ENCODE measurements around the gene TMEM80. TPM values are rescaled to one million over a fixed set of nuclear protein-coding genes. Genes with fewer than 3 reads are reported as not detected.

TMEM80 gene
- total RNA-seq, 1 donor from 2014 or later: 10.1 TPM

DNA sequence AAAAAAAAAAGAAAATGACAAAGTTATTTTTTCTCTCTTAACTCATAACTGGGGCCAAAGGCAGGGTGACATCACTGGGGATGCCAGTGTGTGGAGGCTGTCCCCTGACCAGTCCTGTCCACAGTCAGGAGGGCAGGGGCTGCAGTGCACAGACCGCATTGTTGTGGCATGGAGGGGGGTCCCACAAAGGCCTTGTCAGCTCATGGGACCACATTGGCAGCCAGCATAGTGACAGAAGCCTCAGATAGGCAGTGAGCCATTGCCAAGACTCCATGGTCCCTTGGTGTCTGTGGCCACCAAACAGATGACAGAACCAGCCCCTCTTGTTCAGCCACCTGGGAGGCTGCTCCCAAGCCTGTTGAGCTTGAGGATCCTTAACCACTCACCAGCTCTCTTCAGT lies 4.1 kb downstream of the TMEM80 start:
- DNase-seq: no peak

- DNase-seq: no peak
These were observed 6.3 kb downstream of the TMEM80 start for GRCh38 chr11:701741-702461.

DNA sequence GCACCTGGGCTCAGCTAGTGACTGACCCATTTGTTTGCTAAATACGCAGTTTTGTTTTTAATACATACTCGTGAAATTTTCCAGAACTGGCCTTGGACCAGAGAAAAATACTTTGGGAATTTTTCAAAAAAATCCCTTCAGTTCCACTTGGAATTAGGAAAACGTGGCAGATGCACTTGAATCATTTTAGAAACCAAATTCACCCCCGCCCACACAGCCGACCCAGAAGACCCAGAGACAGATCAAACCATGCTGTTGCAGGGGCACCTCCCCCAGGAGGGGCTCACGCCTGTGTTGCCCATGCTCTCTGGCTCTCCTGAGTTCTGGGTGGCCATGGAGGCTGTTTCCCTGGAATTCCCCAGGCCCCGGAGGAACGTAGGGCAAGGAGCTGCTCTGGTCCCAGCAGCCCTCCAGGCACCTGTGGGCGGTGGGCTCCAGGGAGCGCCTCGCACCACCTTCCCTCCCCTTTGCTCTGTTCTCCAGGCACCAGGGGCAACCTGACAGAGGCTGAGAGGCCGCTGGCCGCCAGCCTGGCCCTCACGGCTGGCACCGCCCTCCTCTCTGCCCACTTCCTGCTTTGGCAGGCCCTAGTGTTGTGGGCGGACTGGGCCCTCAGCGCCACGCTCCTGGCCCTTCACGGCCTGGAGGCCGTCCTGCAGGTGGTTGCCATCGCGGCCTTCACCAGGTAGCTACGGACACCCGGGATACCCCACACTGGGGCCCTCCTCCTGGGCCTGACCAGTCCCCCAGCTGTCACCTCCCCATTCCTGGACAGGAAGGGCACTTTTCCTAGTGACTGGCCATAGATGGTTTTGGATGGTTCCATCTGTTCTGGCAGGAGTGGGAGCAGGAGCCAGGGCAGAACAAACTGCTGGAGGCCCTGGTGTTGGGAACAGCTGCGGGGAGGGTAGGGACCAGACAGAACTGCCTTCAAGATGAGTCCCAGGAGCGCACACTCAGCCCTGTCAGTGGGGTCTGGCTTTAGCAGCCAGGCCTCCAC lies 7.1 kb downstream of the TMEM80 start:
- no peak for DNase-seq

DNA sequence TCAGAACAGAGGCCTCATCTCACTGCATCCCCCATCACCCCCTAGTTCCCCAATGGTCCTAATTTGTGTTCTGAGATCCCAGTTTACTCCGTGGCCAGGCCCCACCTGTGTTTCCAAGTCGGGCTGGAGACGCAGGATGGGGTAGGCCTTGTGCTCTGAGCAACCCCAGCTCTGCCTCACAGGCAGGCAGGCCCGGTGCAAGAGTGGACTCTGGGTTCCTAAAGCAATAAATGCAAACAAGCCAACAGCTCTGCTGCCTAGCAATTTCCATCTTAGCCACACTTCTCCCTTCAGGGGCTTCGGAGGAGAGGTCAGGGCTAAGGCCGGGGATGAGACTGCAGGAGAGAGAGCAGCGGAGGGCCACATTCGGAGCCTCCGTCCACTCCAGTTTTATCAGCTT lies 7.9 kb downstream of the TMEM80 start:
- DNase-seq: no peak

- no peak for DNase-seq
These were observed 8.6 kb downstream of the TMEM80 start for GRCh38 chr11:704228-704674.

DNA sequence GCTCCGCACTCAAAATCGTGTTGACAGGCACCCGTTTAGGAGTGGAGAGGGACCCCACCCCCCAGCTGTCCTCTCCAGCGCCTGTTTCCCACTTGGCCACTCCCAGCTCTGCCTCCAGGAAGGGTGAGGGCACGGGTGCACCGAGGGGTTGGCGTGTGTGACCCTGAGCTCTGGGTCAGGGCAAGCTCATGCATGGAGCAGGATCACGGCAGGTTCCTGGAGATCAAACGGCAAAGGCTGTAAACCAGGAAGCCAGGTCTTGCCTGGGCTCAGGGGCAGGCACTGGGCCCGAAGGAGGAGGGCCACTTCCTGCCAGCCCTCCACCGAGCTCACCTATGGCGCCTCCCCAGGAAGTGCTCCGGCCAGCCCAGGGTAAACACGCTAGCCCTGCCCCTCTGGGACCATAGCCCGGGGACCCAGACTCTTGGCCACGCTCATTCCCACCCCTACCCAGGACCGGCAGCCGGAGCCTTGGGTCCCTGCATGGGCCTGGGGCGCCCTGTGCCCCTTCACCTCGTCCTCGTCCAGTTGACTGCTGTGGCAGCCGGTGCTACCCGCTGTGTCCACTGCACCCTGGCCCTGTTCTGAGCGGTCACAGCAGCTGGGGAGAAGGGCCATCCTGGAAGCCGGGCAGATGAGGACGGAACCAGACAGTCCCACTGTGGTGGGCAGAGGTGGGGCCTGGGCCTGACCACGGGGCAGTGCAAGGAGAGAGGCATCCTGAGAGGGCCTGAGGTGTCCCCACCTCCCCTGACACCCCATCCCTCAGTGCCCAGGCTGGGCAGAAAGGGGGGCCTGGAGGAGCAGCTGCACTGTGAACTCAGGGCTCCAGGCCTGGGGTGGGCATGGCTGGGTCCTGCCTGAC lies 9.4 kb downstream of the TMEM80 start:
- DNase-seq: no peak

DNA sequence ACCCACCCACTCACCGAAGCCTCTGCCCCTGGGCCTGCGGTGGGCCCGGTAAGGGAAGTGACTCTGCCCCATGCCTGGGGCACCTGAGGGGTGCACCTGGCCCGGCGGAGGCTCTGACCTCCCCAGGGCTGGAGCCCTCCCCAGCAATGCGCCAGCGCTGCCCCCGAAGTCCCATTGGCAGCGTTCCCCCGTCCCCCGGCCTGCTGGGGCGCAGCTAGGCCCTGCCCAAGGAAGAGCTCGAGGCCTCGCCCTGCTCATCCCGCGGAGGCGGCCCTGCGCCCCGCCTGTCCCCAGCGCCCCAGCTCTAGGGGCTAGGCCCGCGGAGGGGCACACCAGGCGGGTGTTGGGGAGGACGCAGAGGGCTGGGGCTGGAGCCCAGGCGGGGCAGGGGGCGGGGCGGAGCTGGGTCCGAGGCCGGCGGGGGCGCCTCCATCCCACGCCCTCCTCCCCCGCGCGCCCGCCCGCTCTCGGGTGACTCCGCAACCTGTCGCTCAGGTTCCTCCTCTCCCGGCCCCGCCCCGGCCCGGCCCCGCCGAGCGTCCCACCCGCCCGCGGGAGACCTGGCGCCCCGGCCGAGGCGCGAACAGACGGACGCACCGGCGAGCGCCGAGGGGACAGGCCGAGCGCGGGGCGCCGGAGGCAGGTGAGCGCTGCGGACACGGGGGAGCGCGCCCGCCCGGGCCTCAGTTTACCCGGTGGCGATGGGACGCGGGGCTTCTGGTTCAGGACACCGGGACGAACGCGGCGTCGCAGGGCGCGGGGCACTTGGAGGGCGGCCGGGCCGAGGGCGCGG lies 10.2 kb downstream of the TMEM80 start, which contains the start of gene EPS8L2:
EPS8L2 (plus strand) TSS at position 586 of the 793 bp plus-strand sequence. CDS start 3,177 bp downstream, outside the sequence.
- DNase-seq: no peak

- no peak for DNase-seq
These were observed 10.9 kb downstream of the TMEM80 start for GRCh38 chr11:706439-706956.

DNA sequence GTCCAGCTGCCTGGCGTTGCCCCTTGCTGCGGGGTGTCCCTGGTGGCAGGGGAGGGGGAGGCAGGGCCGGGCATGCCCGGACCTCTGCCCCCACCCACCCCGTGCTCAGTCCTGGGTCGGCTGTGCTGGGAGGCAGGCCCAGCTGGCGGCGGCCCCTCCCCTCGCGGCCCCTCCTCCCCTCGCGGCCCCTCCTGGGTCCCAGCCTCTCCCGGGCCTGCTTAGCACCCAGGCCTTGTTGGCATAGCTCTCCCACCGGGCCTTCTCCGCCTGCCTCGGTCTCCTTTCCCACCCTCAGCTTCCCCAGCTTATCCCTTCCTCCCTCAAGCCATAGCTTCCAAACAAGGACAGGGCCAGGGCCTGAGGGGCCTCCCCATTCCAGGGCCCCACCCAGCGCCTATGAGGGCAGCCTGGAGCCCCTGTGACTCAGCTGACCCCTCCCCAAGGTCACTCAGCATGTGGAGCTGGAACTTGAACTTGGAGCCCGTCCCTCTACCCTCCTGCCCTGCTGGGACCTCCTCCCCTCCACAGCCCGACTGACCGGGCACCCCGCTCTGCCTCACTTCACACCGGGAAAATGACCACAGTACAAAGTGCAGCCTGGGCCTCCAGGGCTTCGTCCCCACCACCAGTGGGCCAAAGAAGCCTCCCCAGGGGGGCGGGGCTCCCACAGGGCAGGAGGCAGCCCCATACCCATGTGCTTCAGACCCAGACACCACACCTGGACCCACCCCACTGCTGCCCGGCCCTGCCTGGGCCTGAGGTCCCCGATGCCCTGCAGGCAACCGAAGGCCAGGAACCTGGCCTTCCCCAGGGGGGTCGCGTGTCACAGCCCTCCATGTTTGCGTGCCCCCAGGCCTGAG lies 11.6 kb downstream of the TMEM80 start:
- DNase-seq: no peak

GRCh38 chr11:707817-708420 lies 12.3 kb downstream of the TMEM80 start:
- DNase-seq: no peak

DNA sequence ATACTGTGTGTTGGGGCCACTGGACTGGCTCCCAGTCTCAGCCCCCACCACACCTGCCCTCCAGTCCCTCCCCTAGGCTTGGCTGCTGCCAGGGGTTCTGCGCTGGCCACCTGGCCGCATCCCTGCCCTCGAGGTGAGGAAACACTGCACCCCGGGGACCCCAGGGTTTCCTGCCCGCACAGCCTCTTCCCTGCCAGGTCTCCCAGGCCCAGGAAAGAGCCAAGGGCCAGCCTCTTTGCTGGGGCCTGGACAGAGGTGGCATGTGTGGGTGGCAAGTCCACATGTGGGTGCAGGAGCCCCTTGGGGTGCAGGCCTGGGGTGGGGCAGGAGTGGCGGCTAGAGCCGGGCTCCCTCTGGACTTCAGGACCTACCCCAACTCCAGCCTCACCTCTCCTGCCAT lies 12.9 kb downstream of the TMEM80 start:
- DNase-seq: no peak

GRCh38 chr11:709109-709997 lies 13.7 kb downstream of the TMEM80 start:
- DNase-seq: no peak

DNA sequence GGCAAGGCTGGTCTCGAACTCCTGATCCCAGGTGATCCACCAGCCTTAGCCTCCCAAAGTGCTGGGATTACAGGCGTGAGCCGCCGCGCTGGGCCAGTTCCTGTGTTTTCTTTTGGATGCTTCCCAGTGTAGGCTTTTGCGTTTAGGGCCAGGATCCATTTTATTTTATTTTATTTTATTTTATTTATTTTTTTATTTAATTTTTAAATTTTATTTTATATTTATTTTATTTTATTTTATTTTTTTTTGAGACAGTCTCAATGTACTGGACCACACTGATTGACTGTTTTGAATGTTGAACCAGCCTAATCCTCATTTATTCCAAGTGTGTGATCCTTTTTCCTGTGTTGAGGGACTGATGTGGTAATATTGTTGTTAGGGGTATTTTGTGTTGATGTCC lies 18.8 kb downstream of the TMEM80 start:
- no peak for DNase-seq

GRCh38 chr11:719214-720016 lies 23.8 kb downstream of the TMEM80 start:
- DNase-seq: no peak

GRCh38 chr11:720017-720641 lies 24.5 kb downstream of the TMEM80 start:
- DNase-seq: no peak

GRCh38 chr11:720642-721246 lies 25.1 kb downstream of the TMEM80 start:
- no peak for DNase-seq

All from tongue (tissue), 2 donors.